ENCODE measurements around the gene RNASEL.

DNA sequence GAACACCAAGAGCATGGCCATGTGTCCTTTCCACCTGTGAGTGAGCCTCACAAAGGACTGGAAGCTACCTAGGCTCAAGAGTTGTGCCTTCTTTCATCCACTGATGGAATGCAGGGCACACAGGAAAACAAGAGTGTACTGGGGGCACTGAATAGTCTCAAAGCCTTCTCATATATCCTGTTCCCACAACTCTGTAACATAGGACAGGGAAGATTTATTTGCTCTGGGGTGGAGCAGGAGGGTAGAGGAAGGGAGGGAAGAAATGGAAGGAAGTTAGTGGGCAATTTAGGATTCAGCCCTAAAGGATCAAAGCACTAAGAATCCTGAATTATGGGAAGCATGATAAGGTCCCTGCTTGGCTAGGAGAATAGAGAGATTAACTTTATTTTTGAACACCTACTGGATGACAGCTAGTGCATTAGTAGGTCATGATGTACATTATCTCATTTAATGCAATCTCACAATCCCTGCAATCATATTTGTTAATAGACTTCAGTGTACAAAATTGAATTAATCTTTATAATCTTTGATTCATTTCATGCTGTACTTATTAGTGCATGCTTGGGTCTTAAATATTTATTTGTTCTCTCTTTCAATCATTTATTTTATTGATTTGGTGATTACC lies 42.1 kb upstream of the RNASEL start:
- TF ChIP-seq, protein P1, sequence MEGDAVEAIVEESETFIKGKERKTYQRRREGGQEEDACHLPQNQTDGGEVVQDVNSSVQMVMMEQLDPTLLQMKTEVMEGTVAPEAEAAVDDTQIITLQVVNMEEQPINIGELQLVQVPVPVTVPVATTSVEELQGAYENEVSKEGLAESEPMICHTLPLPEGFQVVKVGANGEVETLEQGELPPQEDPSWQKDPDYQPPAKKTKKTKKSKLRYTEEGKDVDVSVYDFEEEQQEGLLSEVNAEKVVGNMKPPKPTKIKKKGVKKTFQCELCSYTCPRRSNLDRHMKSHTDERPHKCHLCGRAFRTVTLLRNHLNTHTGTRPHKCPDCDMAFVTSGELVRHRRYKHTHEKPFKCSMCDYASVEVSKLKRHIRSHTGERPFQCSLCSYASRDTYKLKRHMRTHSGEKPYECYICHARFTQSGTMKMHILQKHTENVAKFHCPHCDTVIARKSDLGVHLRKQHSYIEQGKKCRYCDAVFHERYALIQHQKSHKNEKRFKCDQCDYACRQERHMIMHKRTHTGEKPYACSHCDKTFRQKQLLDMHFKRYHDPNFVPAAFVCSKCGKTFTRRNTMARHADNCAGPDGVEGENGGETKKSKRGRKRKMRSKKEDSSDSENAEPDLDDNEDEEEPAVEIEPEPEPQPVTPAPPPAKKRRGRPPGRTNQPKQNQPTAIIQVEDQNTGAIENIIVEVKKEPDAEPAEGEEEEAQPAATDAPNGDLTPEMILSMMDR (IDR thresholded peaks at IDR 0.05), result no peak
- TF ChIP-seq ZFX (IDR thresholded peaks at IDR 0.05; ENCODE audit: borderline replicate concordance), result no peak

Data from 22Rv1 (cell line).